Measurements from ENCODE around the gene SNED1. TPM values are rescaled to one million over a fixed set of nuclear protein-coding genes. Genes with fewer than 3 reads are reported as not detected.

SNED1 gene
- total RNA-seq, 4 donors from 2014 or later, result 18.0 to 52.2 (median 32.5) TPM

- DNase-seq (ENCODE audit: low spot score), result no peak
- no peak for TF ChIP-seq CTCF (IDR thresholded peaks at IDR 0.05)
- no peak for ATAC-seq (ENCODE audit: low FRiP score)
Measured at GRCh38 chr2:241067501-241068135, 69.2 kb downstream of the SNED1 start.

GRCh38 chr2:241068136-241068941 is 69.9 kb downstream of the SNED1 start:
- DNase-seq (ENCODE audit: low spot score) (no peak), ATAC-seq (ENCODE audit: low FRiP score) (no peak)
- no peak for TF ChIP-seq CTCF (IDR thresholded peaks at IDR 0.05)

- no peak for TF ChIP-seq CTCF (IDR thresholded peaks at IDR 0.05)
- DNase-seq (ENCODE audit: low spot score) (no peak), ATAC-seq (ENCODE audit: low FRiP score) (no peak)
Measured at GRCh38 chr2:241068942-241069810, 70.8 kb downstream of the SNED1 start.

- TF ChIP-seq CTCF (IDR thresholded peaks at IDR 0.05), result no peak
- DNase-seq (ENCODE audit: low spot score), result no peak
- ATAC-seq (ENCODE audit: low FRiP score), result no peak
Measured at GRCh38 chr2:241069821-241070281, 71.4 kb downstream of the SNED1 start.

- ATAC-seq (ENCODE audit: low FRiP score), result no peak
- TF ChIP-seq CTCF (IDR thresholded peaks at IDR 0.05), result no peak
- no peak for DNase-seq (ENCODE audit: low spot score)
Measured at GRCh38 chr2:241070361-241070760, 71.9 kb downstream of the SNED1 start.

GRCh38 chr2:241070811-241071676 is 72.6 kb downstream of the SNED1 start:
- DNase-seq (ENCODE audit: low spot score) (no peak), ATAC-seq (ENCODE audit: low FRiP score) (no peak)
- TF ChIP-seq CTCF (IDR thresholded peaks at IDR 0.05), result no peak
